ENCODE results near the gene CUL5. TPM values are rescaled to one million over a fixed set of nuclear protein-coding genes. Genes with fewer than 3 reads are reported as not detected.
"Not testable (repeated sequence)": the region's sequence is repeated elsewhere in the genome, so short reads cannot be mapped to it uniquely, and the experiment has no call there.

CUL5 gene
- total and polyA plus RNA-seq, 2 experiments from 2014 or later = 26.0 to 40.9 TPM

GRCh38 chr11:108131993-108132392, 123.3 kb downstream of the CUL5 start:
- H3K27me3 ChIP-seq (ENCODE audit: insufficient read depth) = no peaks in the 10 kb centered on the region
- Mint-ChIP-seq H3K27me3 (ENCODE audit: insufficient read depth, low read depth, poor library complexity) (peaks cover 2% of the 10 kb centered on the region), H3K36me3 (ENCODE audit: low read depth) (peaks cover 5% of the 10 kb centered on the region; the same call in 2 of the 3 replicates), H3K4me3 (no peak overlapping the region), H3K27ac (no peak overlapping the region), H3K4me1 (no peaks in the 10 kb centered on the region), H3K9me3 (no peaks in the 10 kb centered on the region)
- 0 out of 2 replicates have a peak, but pooled peaks cover 2% of the 10 kb centered on the region for H3F3A ChIP-seq (replicated peaks; ENCODE audit: low read depth)
- ATAC-seq = no peak
- no peak overlapping the region for H3K4me3 ChIP-seq
- 0 out of 2 replicates have a peak, but pooled peaks cover 4% of the 10 kb centered on the region for H3K36me3 ChIP-seq (ENCODE audit: insufficient read depth)
- no peaks in the 10 kb centered on the region for H3K79me2 ChIP-seq (replicated peaks; ENCODE audit: insufficient read depth)
- no peak overlapping the region for H3K4me2 ChIP-seq
- no peaks in the 10 kb centered on the region for H3K9me2 ChIP-seq (ENCODE audit: insufficient read depth)
- no peak overlapping the region for H3K27ac ChIP-seq (ENCODE audit: low read depth)
- H4K20me1 ChIP-seq (replicated peaks; ENCODE audit: insufficient read depth) = no peaks in the 10 kb centered on the region; the same call in 1 of the 2 replicates
- H2AFZ ChIP-seq = no peak overlapping the region
- TF ChIP-seq ETS1 (IDR thresholded peaks at IDR 0.05) (no peak), JUNB (IDR thresholded peaks at IDR 0.05; ENCODE audit: unreplicated experiment) (no peak), EZH2phosphoT487 (IDR thresholded peaks at IDR 0.05; ENCODE audit: unreplicated experiment) (no peak), STAT1 (IDR thresholded peaks at IDR 0.05; ENCODE audit: unreplicated experiment) (no peak)
- DNase-seq (ENCODE audit: low spot score) = no peak
- no peaks in the 10 kb centered on the region for H3K4me1 ChIP-seq (ENCODE audit: insufficient read depth)

- H3K27me3 ChIP-seq (ENCODE audit: insufficient read depth); H3K4me3 Mint-ChIP-seq; H3K4me2 ChIP-seq; H3K27me3 Mint-ChIP-seq (ENCODE audit: insufficient read depth, low read depth, poor library complexity); H3K36me3 Mint-ChIP-seq (ENCODE audit: low read depth); H4K20me1 ChIP-seq (replicated peaks; ENCODE audit: insufficient read depth); H3F3A ChIP-seq (replicated peaks; ENCODE audit: low read depth); H3K4me1 ChIP-seq (ENCODE audit: insufficient read depth); H3K79me2 ChIP-seq (replicated peaks; ENCODE audit: insufficient read depth); H3K4me1 Mint-ChIP-seq; H3K9me3 Mint-ChIP-seq; H3K27ac Mint-ChIP-seq; H2AFZ ChIP-seq; ATAC-seq; H3K27ac ChIP-seq (ENCODE audit: low read depth); H3K36me3 ChIP-seq (ENCODE audit: insufficient read depth); H3K9me2 ChIP-seq (ENCODE audit: insufficient read depth); H3K4me3 ChIP-seq; DNase-seq (ENCODE audit: low spot score): not testable (repeated sequence)
Measured at GRCh38 chr11:108132993-108133538, 124.4 kb downstream of the CUL5 start.

- H3K4me1 Mint-ChIP-seq = no peaks in the 10 kb centered on the region
- H3K27me3 Mint-ChIP-seq (ENCODE audit: insufficient read depth, low read depth, poor library complexity) = peaks cover 2% of the 10 kb centered on the region
- Histone ChIP-seq H3F3A (replicated peaks; ENCODE audit: low read depth) (0 out of 2 replicates have a peak, but pooled peaks cover 2% of the 10 kb centered on the region), H2AFZ (no peak overlapping the region), H3K27me3 (ENCODE audit: insufficient read depth) (no peaks in the 10 kb centered on the region), H3K4me1 (ENCODE audit: insufficient read depth) (no peaks in the 10 kb centered on the region), H3K36me3 (ENCODE audit: insufficient read depth) (0 out of 2 replicates have a peak, but pooled peaks cover 4% of the 10 kb centered on the region), H4K20me1 (replicated peaks; ENCODE audit: insufficient read depth) (no peaks in the 10 kb centered on the region), H3K4me3 (no peak overlapping the region), H3K27ac (ENCODE audit: low read depth) (no peak overlapping the region), H3K4me2 (no peak overlapping the region), H3K79me2 (replicated peaks; ENCODE audit: insufficient read depth) (no peaks in the 10 kb centered on the region), H3K9me2 (ENCODE audit: insufficient read depth) (no peaks in the 10 kb centered on the region)
- H3K4me3 Mint-ChIP-seq = no peak overlapping the region
- no peak overlapping the region for H3K27ac Mint-ChIP-seq
- no peaks in the 10 kb centered on the region for H3K9me3 Mint-ChIP-seq
- peaks cover 10% of the 10 kb centered on the region for H3K36me3 Mint-ChIP-seq (ENCODE audit: low read depth)
- DNase-seq (ENCODE audit: low spot score) = no peak
- no peak for ATAC-seq
- TF ChIP-seq EZH2phosphoT487 (IDR thresholded peaks at IDR 0.05; ENCODE audit: unreplicated experiment) (no peak), CTCF (conservative IDR thresholded peaks at IDR 0.05; ENCODE audit: low read depth in 2 of 2) (peak; percentile 40 to 47; a peak in 3 of 4 replicates), EZH2 (IDR thresholded peaks at IDR 0.05; ENCODE audit: low read depth, unreplicated experiment) (no peak)
Measured at GRCh38 chr11:108135845-108136544, 127.3 kb downstream of the CUL5 start.
